ENCODE results near the gene PVR.

DNA sequence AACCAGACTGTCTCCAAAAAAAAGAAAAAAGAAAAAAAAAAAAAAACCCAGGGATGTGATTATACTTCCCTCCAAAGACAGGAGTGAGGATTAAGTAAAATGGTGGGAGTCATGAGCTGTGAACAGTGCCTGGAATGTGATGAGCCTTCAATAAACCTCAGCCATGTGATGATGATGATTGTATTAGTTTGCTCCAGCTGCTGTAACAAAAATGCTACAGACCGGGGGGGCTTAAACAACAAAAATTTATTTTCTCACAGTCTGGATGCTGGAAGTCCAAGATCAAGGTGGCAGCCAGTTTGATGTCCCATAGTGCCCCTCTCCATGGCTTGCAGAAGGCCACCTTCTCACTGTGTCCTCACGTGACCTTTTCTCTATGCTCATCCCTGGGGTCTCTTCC lies 8.9 kb upstream of the PVR start:
- TF ChIP-seq POLR2AphosphoS5 (IDR thresholded peaks at IDR 0.05; ENCODE audit: low read depth) (no peak), SPI1 (IDR thresholded peaks at IDR 0.05; ENCODE audit: borderline replicate concordance, low read depth) (no peak)
- TF ChIP-seq, protein P1, sequence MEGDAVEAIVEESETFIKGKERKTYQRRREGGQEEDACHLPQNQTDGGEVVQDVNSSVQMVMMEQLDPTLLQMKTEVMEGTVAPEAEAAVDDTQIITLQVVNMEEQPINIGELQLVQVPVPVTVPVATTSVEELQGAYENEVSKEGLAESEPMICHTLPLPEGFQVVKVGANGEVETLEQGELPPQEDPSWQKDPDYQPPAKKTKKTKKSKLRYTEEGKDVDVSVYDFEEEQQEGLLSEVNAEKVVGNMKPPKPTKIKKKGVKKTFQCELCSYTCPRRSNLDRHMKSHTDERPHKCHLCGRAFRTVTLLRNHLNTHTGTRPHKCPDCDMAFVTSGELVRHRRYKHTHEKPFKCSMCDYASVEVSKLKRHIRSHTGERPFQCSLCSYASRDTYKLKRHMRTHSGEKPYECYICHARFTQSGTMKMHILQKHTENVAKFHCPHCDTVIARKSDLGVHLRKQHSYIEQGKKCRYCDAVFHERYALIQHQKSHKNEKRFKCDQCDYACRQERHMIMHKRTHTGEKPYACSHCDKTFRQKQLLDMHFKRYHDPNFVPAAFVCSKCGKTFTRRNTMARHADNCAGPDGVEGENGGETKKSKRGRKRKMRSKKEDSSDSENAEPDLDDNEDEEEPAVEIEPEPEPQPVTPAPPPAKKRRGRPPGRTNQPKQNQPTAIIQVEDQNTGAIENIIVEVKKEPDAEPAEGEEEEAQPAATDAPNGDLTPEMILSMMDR (IDR thresholded peaks at IDR 0.05; ENCODE audit: insufficient read depth, low read length) = no peak
